ENCODE measurements around the gene MTIF2.

DNA sequence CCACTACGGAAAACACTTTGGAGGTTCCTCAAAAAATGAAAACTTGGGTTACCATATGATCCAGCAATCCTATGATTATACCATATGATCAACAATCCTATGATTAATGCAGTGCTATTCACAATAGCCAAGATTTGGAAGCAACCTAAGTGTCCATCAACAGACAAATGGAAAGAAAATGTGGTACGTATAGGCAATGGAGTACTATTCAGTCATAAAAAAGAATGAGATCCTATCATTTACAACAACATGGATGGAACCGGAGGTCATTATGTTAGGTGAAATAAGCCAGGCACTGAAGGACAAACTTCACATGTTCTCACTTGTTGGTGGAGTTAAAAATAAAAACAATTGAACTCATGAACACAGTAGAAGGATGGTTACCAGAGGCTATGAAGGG, 64.5 kb downstream of the MTIF2 start:
- TF ChIP-seq, protein P1, sequence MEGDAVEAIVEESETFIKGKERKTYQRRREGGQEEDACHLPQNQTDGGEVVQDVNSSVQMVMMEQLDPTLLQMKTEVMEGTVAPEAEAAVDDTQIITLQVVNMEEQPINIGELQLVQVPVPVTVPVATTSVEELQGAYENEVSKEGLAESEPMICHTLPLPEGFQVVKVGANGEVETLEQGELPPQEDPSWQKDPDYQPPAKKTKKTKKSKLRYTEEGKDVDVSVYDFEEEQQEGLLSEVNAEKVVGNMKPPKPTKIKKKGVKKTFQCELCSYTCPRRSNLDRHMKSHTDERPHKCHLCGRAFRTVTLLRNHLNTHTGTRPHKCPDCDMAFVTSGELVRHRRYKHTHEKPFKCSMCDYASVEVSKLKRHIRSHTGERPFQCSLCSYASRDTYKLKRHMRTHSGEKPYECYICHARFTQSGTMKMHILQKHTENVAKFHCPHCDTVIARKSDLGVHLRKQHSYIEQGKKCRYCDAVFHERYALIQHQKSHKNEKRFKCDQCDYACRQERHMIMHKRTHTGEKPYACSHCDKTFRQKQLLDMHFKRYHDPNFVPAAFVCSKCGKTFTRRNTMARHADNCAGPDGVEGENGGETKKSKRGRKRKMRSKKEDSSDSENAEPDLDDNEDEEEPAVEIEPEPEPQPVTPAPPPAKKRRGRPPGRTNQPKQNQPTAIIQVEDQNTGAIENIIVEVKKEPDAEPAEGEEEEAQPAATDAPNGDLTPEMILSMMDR (IDR thresholded peaks at IDR 0.05), result no peak
- TF ChIP-seq POLR2AphosphoS5 (IDR thresholded peaks at IDR 0.05) (no peak), POLR2A (IDR thresholded peaks at IDR 0.05) (no peak)

Data from transverse colon (tissue), 4 donors.